Measurements from ENCODE around the gene GPR161. TPM values are rescaled to one million over a fixed set of nuclear protein-coding genes. Genes with fewer than 3 reads are reported as not detected.
"Not testable (repeated sequence)": the region's sequence is repeated elsewhere in the genome, so short reads cannot be mapped to it uniquely, and the experiment has no call there.

Gene GPR161
- total RNA-seq, 1 experiment from 2014 or later: 11.8 TPM

GRCh38 chr1:168159251-168159650 lies 22.5 kb upstream of the GPR161 start:
- POLR2A ChIA-PET (ENCODE audit: unreplicated experiment): no interaction called here
- no peaks in the 10 kb centered on the region for H3K27me3 ChIP-seq (ENCODE audit: low read length)
- DNase-seq (no peak), ATAC-seq (no peak)
- no peak overlapping the region for H3K27ac ChIP-seq (ENCODE audit: low read length)
- H3K9ac ChIP-seq (ENCODE audit: low read length): no peak overlapping the region
- TF ChIP-seq EZH2 (IDR thresholded peaks at IDR 0.05; ENCODE audit: low read length, unreplicated experiment) (no peak), EZH2phosphoT487 (IDR thresholded peaks at IDR 0.05; ENCODE audit: borderline replicate concordance, low read length) (no peak), CTCF (conservative IDR thresholded peaks at IDR 0.05; ENCODE audit: low read depth, low read length) (no peak)
- no peak overlapping the region for H2AFZ ChIP-seq (ENCODE audit: low read length)
- no peaks in the 10 kb centered on the region for H3K79me2 ChIP-seq (ENCODE audit: low read length)
- BruUV-seq (replicated peaks): no TSS peak
- no peaks in the 10 kb centered on the region for H3F3A ChIP-seq (ENCODE audit: low read length, unreplicated experiment)
- CTCF ChIA-PET: no interaction called here
- intact Hi-C loops (cut with micrococcal nuclease): no loop called here
- H3K9me2 ChIP-seq (replicated peaks; ENCODE audit: low read length): no peaks in the 10 kb centered on the region
- peaks cover 5% of the 10 kb centered on the region for H3K9me3 ChIP-seq (ENCODE audit: low read length)
- H3K36me3 ChIP-seq (ENCODE audit: low read depth, low read length): no peaks in the 10 kb centered on the region
- no peaks in the 10 kb centered on the region for H3K4me1 ChIP-seq (ENCODE audit: insufficient read depth, low read length)
- no peak overlapping the region for H3K4me2 ChIP-seq (ENCODE audit: low read length)
- no peaks in the 10 kb centered on the region for H4K20me1 ChIP-seq (ENCODE audit: low read length)
- no peak overlapping the region for H3K4me3 ChIP-seq (ENCODE audit: low read length)

- ChIA-PET POLR2A (ENCODE audit: unreplicated experiment) (no interaction called here), CTCF (no interaction called here)
- Histone ChIP-seq H3K27ac (ENCODE audit: low read length) (no peak overlapping the region), H2AFZ (ENCODE audit: low read length) (no peak overlapping the region), H3K9me3 (ENCODE audit: low read length) (peaks cover 5% of the 10 kb centered on the region), H3K9me2 (replicated peaks; ENCODE audit: low read length) (no peaks in the 10 kb centered on the region), H3K27me3 (ENCODE audit: low read length) (no peaks in the 10 kb centered on the region), H3F3A (ENCODE audit: low read length, unreplicated experiment) (no peaks in the 10 kb centered on the region), H4K20me1 (ENCODE audit: low read length) (no peaks in the 10 kb centered on the region), H3K4me3 (ENCODE audit: low read length) (no peak overlapping the region), H3K9ac (ENCODE audit: low read length) (no peak overlapping the region), H3K4me1 (ENCODE audit: insufficient read depth, low read length) (no peaks in the 10 kb centered on the region), H3K36me3 (ENCODE audit: low read depth, low read length) (no peaks in the 10 kb centered on the region), H3K4me2 (ENCODE audit: low read length) (no peak overlapping the region), H3K79me2 (ENCODE audit: low read length) (no peaks in the 10 kb centered on the region)
- DNase-seq: no peak
- BruUV-seq (replicated peaks): no TSS peak
- no peak for ATAC-seq
- TF ChIP-seq EZH2phosphoT487 (IDR thresholded peaks at IDR 0.05; ENCODE audit: borderline replicate concordance, low read length) (no peak), EZH2 (IDR thresholded peaks at IDR 0.05; ENCODE audit: low read length, unreplicated experiment) (no peak), CTCF (conservative IDR thresholded peaks at IDR 0.05; ENCODE audit: low read depth, low read length) (no peak)
- intact Hi-C loops (cut with micrococcal nuclease): no loop called here
These were observed 20.9 kb upstream of the GPR161 start for GRCh38 chr1:168157638-168158037.

GRCh38 chr1:168155910-168156309 lies 19.2 kb upstream of the GPR161 start:
- TF ChIP-seq EZH2 (IDR thresholded peaks at IDR 0.05; ENCODE audit: low read length, unreplicated experiment): no peak
- no peaks in the 10 kb centered on the region for H3K4me1 ChIP-seq (ENCODE audit: insufficient read depth, low read length)
- ATAC-seq: no peak
- H3K9me3 ChIP-seq (ENCODE audit: low read length): peaks cover 5% of the 10 kb centered on the region
- BruUV-seq (replicated peaks): no TSS peak
- H3K9ac ChIP-seq (ENCODE audit: low read length): no peak overlapping the region
- no peak overlapping the region for H3K4me2 ChIP-seq (ENCODE audit: low read length)
- no peaks in the 10 kb centered on the region for H3F3A ChIP-seq (ENCODE audit: low read length, unreplicated experiment)
- H3K9me2 ChIP-seq (replicated peaks; ENCODE audit: low read length): no peaks in the 10 kb centered on the region
- no peak overlapping the region for H2AFZ ChIP-seq (ENCODE audit: low read length)
- ChIA-PET CTCF (no interaction called here), POLR2A (ENCODE audit: unreplicated experiment) (no interaction called here)
- H3K36me3 ChIP-seq (ENCODE audit: low read depth, low read length): no peaks in the 10 kb centered on the region
- H3K27me3 ChIP-seq (ENCODE audit: low read length): no peaks in the 10 kb centered on the region
- no peak overlapping the region for H3K4me3 ChIP-seq (ENCODE audit: low read length)
- intact Hi-C loops (cut with micrococcal nuclease): no loop called here
- H3K79me2 ChIP-seq (ENCODE audit: low read length): no peaks in the 10 kb centered on the region
- no peaks in the 10 kb centered on the region for H4K20me1 ChIP-seq (ENCODE audit: low read length)
- no peak for DNase-seq
- no peak overlapping the region for H3K27ac ChIP-seq (ENCODE audit: low read length)

- H3K27me3 ChIP-seq (ENCODE audit: low read length); H4K20me1 ChIP-seq (ENCODE audit: low read length); H3K9me2 ChIP-seq (replicated peaks; ENCODE audit: low read length); POLR2A ChIA-PET (ENCODE audit: unreplicated experiment); H3K4me2 ChIP-seq (ENCODE audit: low read length); DNase-seq; intact Hi-C loops (cut with micrococcal nuclease); H3K4me1 ChIP-seq (ENCODE audit: insufficient read depth, low read length); H3K4me3 ChIP-seq (ENCODE audit: low read length); H2AFZ ChIP-seq (ENCODE audit: low read length); BruUV-seq (replicated peaks); H3K9ac ChIP-seq (ENCODE audit: low read length); H3K27ac ChIP-seq (ENCODE audit: low read length); H3K9me3 ChIP-seq (ENCODE audit: low read length); H3F3A ChIP-seq (ENCODE audit: low read length, unreplicated experiment); H3K36me3 ChIP-seq (ENCODE audit: low read depth, low read length); H3K79me2 ChIP-seq (ENCODE audit: low read length); ATAC-seq: not testable (repeated sequence)
- CTCF ChIA-PET: interaction anchor here (0.6 kb wide), 1 partner anchor 78 kb away, joined by 5 read pairs; no protein-coding TSS in a partner anchor
These were observed 18.0 kb upstream of the GPR161 start for GRCh38 chr1:168154707-168155106.

All from PC-3 (cell line).